K562 (cell line): ENCODE results near the gene ADAM15. TPM values are rescaled to one million over a fixed set of nuclear protein-coding genes. Genes with fewer than 3 reads are reported as not detected.

Experiments used
- CEBPB ChIP-seq: fragments of 450-650 bp; IDR thresholded peaks from 2 replicates; pipeline ENCODE4 v1.6.1; 2016; ENCODE audit warnings: missing genetic modification characterization, missing compliant biosample characterization
- CREM ChIP-seq: IDR thresholded peaks from 2 replicates; pipeline ENCODE4 v1.6.1; 2014; ENCODE audit warnings: antibody characterized with exemption, low read depth
- MNT ChIP-seq, 2 experiments: fragments of 450-650 bp; conservative IDR thresholded peaks; 2 replicates each; pipeline ENCODE4 v1.6.1; 2017; ENCODE audit warnings: mild to moderate bottlenecking in 2 of 2, moderate library complexity in 2 of 2
- NFYB ChIP-seq: IDR thresholded peaks from 2 replicates; pipeline ENCODE4 v1.6.1; 2011; ENCODE audit warnings: mild to moderate bottlenecking, moderate library complexity; ENCODE audit not compliant: insufficient read length; ENCODE audit errors: extremely low read depth
- PBX2 ChIP-seq, 2 experiments: IDR thresholded peaks in 1 of 2; conservative IDR thresholded peaks in 1 of 2; 2 replicates each; pipeline ENCODE4 v1.6.1; 2016; ENCODE audit warnings: low read depth in 2 of 2, mild to moderate bottlenecking in 1 of 2, missing compliant biosample characterization in 1 of 2, missing genetic modification characterization in 1 of 2, moderate library complexity in 1 of 2
- ZBTB2 ChIP-seq: fragments of 450-650 bp; IDR thresholded peaks from 2 replicates; pipeline ENCODE4 v1.6.1; 2016; ENCODE audit warnings: antibody characterized with exemption
- ZFP1 ChIP-seq: fragments of 450-650 bp; formaldehyde crosslinking; IDR thresholded peaks from 2 replicates; pipeline ENCODE4 v1.4.0; 2020; ENCODE audit warnings: mild to moderate bottlenecking, mixed read lengths
- ZNF740 ChIP-seq, 3 experiments: fragments of 200-800 bp in 1 of 3; sonication (Bioruptor generic) in 1 of 3; sonication (generic) in 1 of 3; formaldehyde crosslinking in 1 of 3; IDR thresholded peaks; 2 replicates each; pipeline versions ENCODE4 v1.6.1 to v1.8.0; 2016 to 2022; ENCODE audit warnings: mild to moderate bottlenecking in 2 of 3, missing compliant biosample characterization in 2 of 3, missing genetic modification characterization in 2 of 3, missing genetic modification reagents in 1 of 3
- polyA plus RNA-seq, 8 experiments: library from polyadenylated mRNA; depleted of rRNA in 4 of 8; stranded (reverse) in 5 of 8; unstranded in 3 of 8; fragments of >200 nt; fragmentation: Nextera tagmentation in 2 of 8; fragmentation: Illumina TruSeq in 1 of 8; extraction: Ambion mirVana in 2 of 8; extraction: Trizol in 1 of 8; gene quantifications; 2 replicates each; pipeline versions ENCODE4 v1.2.1 to v1.2.3, GENCODE V29; 2011 to 2014; ENCODE audit warnings: inconsistent platforms in 1 of 8, missing spikeins in 1 of 8
- total RNA-seq, 7 experiments: library from RNA; depleted of rRNA in 6 of 7; stranded (reverse); fragments of >200 nt in 6 of 7; fragmentation: Illumina TruSeq in 2 of 7; extraction: Trizol in 2 of 7; gene quantifications; 2 replicates each; pipeline versions ENCODE4 v1.2.1 to v1.2.3, GENCODE V29; 2011 to 2021; ENCODE audit warnings: low replicate concordance in 1 of 7
- TF ChIP-seq, protein P1 (sequence below): fragments of 450-650 bp; IDR thresholded peaks from 2 replicates; pipeline ENCODE4 v1.6.1; 2016

The ADAM15 gene
- total and polyA plus RNA-seq, 9 of the 15 experiments (the other 6 are each of a cell fraction or from before 2014, with no cell fraction given), result 0.69 to 72.3 (median 32.8) TPM

- TF ChIP-seq PBX2 (CRISPR knock-in tag; IDR thresholded peaks at IDR 0.05; ENCODE audit: low read depth) (no peak), PBX2 (tag; conservative IDR thresholded peaks at IDR 0.05; ENCODE audit: low read depth) (peak; percentile 50), NFYB (peak; percentile 47), ZBTB2 (no peak), MNT (conservative IDR thresholded peaks at IDR 0.05) (peak; percentile 44 to 52; a peak in 2 of 4 replicates), ZNF740 (CRISPR knock-in tag; IDR thresholded peaks at IDR 0.05) (0 out of 2 replicates have a peak, but pooled peaks have one; percentile 32), ZNF740 (tag; IDR thresholded peaks at IDR 0.05) (no peak), CEBPB (tag) (peak; percentile 50), CREM (peak; percentile 26; the same call in 1 of the 2 replicates), ZFP1 (CRISPR knock-in tag) (no peak)
- TF ChIP-seq, protein P1, sequence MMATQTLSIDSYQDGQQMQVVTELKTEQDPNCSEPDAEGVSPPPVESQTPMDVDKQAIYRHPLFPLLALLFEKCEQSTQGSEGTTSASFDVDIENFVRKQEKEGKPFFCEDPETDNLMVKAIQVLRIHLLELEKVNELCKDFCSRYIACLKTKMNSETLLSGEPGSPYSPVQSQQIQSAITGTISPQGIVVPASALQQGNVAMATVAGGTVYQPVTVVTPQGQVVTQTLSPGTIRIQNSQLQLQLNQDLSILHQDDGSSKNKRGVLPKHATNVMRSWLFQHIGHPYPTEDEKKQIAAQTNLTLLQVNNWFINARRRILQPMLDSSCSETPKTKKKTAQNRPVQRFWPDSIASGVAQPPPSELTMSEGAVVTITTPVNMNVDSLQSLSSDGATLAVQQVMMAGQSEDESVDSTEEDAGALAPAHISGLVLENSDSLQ, result peak; percentile 95
Observed at GRCh38 chr1:155012026-155012546, 39.0 kb upstream of the ADAM15 start (continued).
